PC-9 (cell line): Measurements from ENCODE around the gene FAM217A. TPM values are rescaled to one million over a fixed set of nuclear protein-coding genes. Genes with fewer than 3 reads are reported as not detected.

Source experiments
- BruUV-seq: library from RNA; stranded (reverse); fragments of 400-500 nt; replicated peaks from 2 replicates; lab custom pipeline; 2021; lab: Mats Ljungman, UMichigan
- CTCF ChIA-PET: fragments of 300-600 bp; sonication (Branson Sonifier 250); formaldehyde crosslinking; loops from one replicate; lab custom pipeline; 2022; ENCODE audit warnings: antibody characterized with exemption; lab: Charles Lee
- POLR2A ChIA-PET: fragments of 300-600 bp; sonication (Branson Sonifier 250); formaldehyde crosslinking; loops from one replicate; lab custom pipeline; 2022; ENCODE audit warnings: antibody characterized with exemption; ENCODE audit not compliant: unreplicated experiment; lab: Charles Lee
- DNase-seq, 2 experiments: peaks; one replicate each; pipeline versions ENCODE4 v3.0.0 to v3.0.0-alpha.2; 2015 to 2022; ENCODE audit warnings: mixed read lengths in 1 of 2
- H2AFZ ChIP-seq: fragments of 200-600 bp; sonication (generic); 2 replicates; pipeline ENCODE4 v1.8.1; 2017; ENCODE audit warnings: antibody characterized with exemption
- H3F3A ChIP-seq: fragments of 200-600 bp; sonication (generic); 2 replicates; pipeline ENCODE4 v1.8.1; 2017; ENCODE audit warnings: antibody characterized with exemption, mild to moderate bottlenecking, low read depth; ENCODE audit not compliant: insufficient read depth
- H3K27ac ChIP-seq: fragments of 200-600 bp; sonication (generic); 2 replicates; pipeline ENCODE4 v1.6.1; 2016; ENCODE audit warnings: mixed run types
- H3K27me3 ChIP-seq: fragments of 200-600 bp; sonication (generic); 2 replicates; pipeline ENCODE4 v1.6.1; 2016; ENCODE audit warnings: low read depth, mixed run types; ENCODE audit not compliant: insufficient read depth
- H3K36me3 ChIP-seq: fragments of 200-600 bp; sonication (generic); 2 replicates; pipeline ENCODE4 v1.6.1; 2016; ENCODE audit warnings: low read depth, mixed run types
- H3K4me1 ChIP-seq: fragments of 200-600 bp; sonication (generic); replicated peaks from 2 replicates; pipeline ENCODE4 v1.6.1; 2016; ENCODE audit warnings: mixed run types; ENCODE audit not compliant: insufficient read depth
- H3K4me2 ChIP-seq: fragments of 200-600 bp; sonication (generic); 2 replicates; pipeline ENCODE4 v1.6.1; 2017; ENCODE audit warnings: mixed run types
- H3K4me3 ChIP-seq: fragments of 200-600 bp; sonication (generic); 2 replicates; pipeline ENCODE4 v1.6.1; 2016; ENCODE audit warnings: mixed run types
- H3K79me2 ChIP-seq: fragments of 200-600 bp; sonication (generic); 2 replicates; pipeline ENCODE4 v1.6.1; 2017; ENCODE audit warnings: low read depth, mixed run types
- H3K9me2 ChIP-seq: fragments of 200-600 bp; sonication (generic); 2 replicates; pipeline ENCODE4 v1.8.1; 2017; ENCODE audit warnings: mild to moderate bottlenecking; ENCODE audit not compliant: insufficient read depth
- H3K9me3 ChIP-seq: fragments of 200-600 bp; sonication (generic); 2 replicates; pipeline ENCODE4 v1.8.1; 2016; ENCODE audit warnings: low read depth; ENCODE audit not compliant: insufficient read depth
- H4K20me1 ChIP-seq: fragments of 200-600 bp; sonication (generic); 2 replicates; pipeline ENCODE4 v1.8.1; 2017; ENCODE audit not compliant: insufficient read depth
- EZH2 ChIP-seq: fragments of 200-600 bp; sonication (generic); IDR thresholded peaks from 2 replicates; pipeline ENCODE4 v1.8.0; 2017; ENCODE audit warnings: antibody characterized with exemption, low read depth
- intact Hi-C: fragments of 100-400 bp; cut with micrococcal nuclease; formaldehyde crosslinking; loops from one replicate; pipeline ENCODE4 v1.10.0; 2022; ENCODE audit not compliant: unreplicated experiment
- total RNA-seq: library from RNA; stranded (reverse); gene quantifications from 2 replicates; pipeline ENCODE4 v1.2.3, GENCODE V29; 2021
- TF ChIP-seq, protein P1 (sequence below): fragments of 200-600 bp; sonication (generic); conservative IDR thresholded peaks from 2 replicates; pipeline ENCODE4 v1.6.1; 2017; ENCODE audit warnings: mixed run types, antibody characterized with exemption, mild to moderate bottlenecking, moderate library complexity

The FAM217A gene
- total RNA-seq, 1 experiment from 2014 or later, result not detected

DNA sequence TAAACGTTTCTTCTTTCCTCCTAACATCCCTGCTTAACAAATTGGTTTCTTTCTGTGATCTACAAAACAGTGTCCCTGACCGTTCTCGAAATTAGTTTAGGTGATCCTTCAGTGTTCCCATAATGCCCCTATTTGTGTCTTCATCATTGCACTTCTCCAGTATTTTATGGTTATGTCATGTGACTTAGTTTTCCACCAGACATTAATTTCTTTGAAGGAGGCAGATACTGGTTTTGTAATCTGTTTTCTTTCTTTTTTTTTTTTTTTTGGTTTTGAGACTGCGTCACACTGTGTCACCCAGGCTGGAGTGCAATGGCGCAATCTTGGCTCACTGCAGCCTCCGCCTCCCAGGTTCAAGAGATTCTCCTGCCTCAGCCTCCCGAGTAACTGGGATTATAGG lies 49.2 kb downstream of the FAM217A start:
- no peaks in the 10 kb centered on the region for H3F3A ChIP-seq
- H3K9me3 ChIP-seq, result no peaks in the 10 kb centered on the region
- H3K27me3 ChIP-seq, result no peaks in the 10 kb centered on the region
- H3K4me1 ChIP-seq, result no peaks in the 10 kb centered on the region
- intact Hi-C loops, result no loop called here
- no peak overlapping the region for H3K4me2 ChIP-seq
- no TSS peak for BruUV-seq
- H3K36me3 ChIP-seq, result peaks cover 5% of the 10 kb centered on the region; the same call in 1 of the 2 replicates
- H3K4me3 ChIP-seq, result no peak overlapping the region
- CTCF ChIA-PET, result no interaction called here
- no peaks in the 10 kb centered on the region for H3K9me2 ChIP-seq
- TF ChIP-seq, protein P1, sequence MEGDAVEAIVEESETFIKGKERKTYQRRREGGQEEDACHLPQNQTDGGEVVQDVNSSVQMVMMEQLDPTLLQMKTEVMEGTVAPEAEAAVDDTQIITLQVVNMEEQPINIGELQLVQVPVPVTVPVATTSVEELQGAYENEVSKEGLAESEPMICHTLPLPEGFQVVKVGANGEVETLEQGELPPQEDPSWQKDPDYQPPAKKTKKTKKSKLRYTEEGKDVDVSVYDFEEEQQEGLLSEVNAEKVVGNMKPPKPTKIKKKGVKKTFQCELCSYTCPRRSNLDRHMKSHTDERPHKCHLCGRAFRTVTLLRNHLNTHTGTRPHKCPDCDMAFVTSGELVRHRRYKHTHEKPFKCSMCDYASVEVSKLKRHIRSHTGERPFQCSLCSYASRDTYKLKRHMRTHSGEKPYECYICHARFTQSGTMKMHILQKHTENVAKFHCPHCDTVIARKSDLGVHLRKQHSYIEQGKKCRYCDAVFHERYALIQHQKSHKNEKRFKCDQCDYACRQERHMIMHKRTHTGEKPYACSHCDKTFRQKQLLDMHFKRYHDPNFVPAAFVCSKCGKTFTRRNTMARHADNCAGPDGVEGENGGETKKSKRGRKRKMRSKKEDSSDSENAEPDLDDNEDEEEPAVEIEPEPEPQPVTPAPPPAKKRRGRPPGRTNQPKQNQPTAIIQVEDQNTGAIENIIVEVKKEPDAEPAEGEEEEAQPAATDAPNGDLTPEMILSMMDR, result no peak
- no peak for TF ChIP-seq EZH2
- DNase-seq, result no peak
- H3K27ac ChIP-seq, result no peak overlapping the region
- POLR2A ChIA-PET, result no interaction called here
- peaks cover 21% of the 10 kb centered on the region for H4K20me1 ChIP-seq
- H3K79me2 ChIP-seq, result peaks cover 92% of the 10 kb centered on the region
- no peak overlapping the region for H2AFZ ChIP-seq

DNA sequence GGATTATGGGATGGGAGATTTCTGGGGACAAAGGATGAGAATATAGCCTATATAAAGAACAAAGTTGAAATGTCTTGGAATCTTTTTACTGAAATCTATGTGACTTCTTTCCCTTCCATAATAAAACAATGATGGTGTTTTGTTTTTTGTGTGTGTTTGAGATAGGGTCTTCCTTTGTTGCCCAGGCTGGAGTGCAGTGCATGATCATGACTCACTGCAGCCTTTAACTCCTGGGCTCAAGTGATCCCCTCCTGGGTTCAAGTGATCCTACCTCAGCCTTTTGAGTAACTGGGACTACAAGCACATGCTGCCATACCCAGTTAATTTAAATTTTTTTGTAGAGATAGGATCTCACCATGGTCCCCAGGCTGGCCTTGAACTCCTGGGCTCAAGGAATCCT lies 50.9 kb downstream of the FAM217A start:
- peaks cover 97% of the 10 kb centered on the region for H3K79me2 ChIP-seq
- H3K36me3 ChIP-seq, result peaks cover 5% of the 10 kb centered on the region; the same call in 1 of the 2 replicates
- H3K4me1 ChIP-seq, result peaks cover 5% of the 10 kb centered on the region
- no peak overlapping the region for H3K4me3 ChIP-seq
- no peak overlapping the region for H2AFZ ChIP-seq
- POLR2A ChIA-PET, result no interaction called here
- BruUV-seq, result no TSS peak
- DNase-seq, result no peak
- no peak for TF ChIP-seq EZH2
- TF ChIP-seq, protein P1, result no peak
- no peak overlapping the region for H3K4me2 ChIP-seq
- H3K9me3 ChIP-seq, result no peaks in the 10 kb centered on the region
- peaks cover 32% of the 10 kb centered on the region for H4K20me1 ChIP-seq
- H3K9me2 ChIP-seq, result no peaks in the 10 kb centered on the region
- H3K27me3 ChIP-seq, result no peaks in the 10 kb centered on the region
- CTCF ChIA-PET, result no interaction called here
- no peak overlapping the region for H3K27ac ChIP-seq
- no peaks in the 10 kb centered on the region for H3F3A ChIP-seq
- intact Hi-C loops, result no loop called here

DNA sequence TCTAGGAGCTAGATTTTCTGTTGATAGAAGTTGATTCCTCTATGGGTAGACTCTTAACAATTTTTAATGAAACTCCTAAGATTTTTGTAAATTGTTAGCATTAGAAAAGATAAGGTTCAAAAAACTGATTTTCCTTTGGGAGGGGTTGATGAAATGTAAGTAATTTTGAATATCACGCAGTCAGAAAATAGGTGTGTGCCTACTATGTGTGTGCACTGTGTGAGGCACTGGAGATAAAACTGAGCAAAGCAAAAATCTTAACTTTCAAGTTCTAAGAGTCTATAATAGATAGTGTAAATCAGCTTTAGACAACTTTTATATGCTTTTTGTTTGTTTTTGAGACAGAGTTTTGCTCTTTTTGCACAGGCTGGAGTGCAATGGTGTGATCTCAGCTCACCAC lies 53.3 kb downstream of the FAM217A start:
- no peaks in the 10 kb centered on the region for H3K9me2 ChIP-seq
- no TSS peak for BruUV-seq
- H3K27ac ChIP-seq, result no peak overlapping the region
- TF ChIP-seq, protein P1, result no peak
- TF ChIP-seq EZH2, result no peak
- H4K20me1 ChIP-seq, result peaks cover 36% of the 10 kb centered on the region
- no peaks in the 10 kb centered on the region for H3K27me3 ChIP-seq
- H2AFZ ChIP-seq, result no peak overlapping the region
- CTCF ChIA-PET, result no interaction called here
- H3K79me2 ChIP-seq, result peaks cover 94% of the 10 kb centered on the region
- intact Hi-C loops, result no loop called here
- H3K4me1 ChIP-seq, result peaks cover 12% of the 10 kb centered on the region
- no peaks in the 10 kb centered on the region for H3K9me3 ChIP-seq
- no peaks in the 10 kb centered on the region for H3K36me3 ChIP-seq
- POLR2A ChIA-PET, result no interaction called here
- peaks cover 2% of the 10 kb centered on the region; the same call in 1 of the 2 replicates for H3F3A ChIP-seq
- H3K4me2 ChIP-seq, result no peak overlapping the region
- no peak for DNase-seq
- H3K4me3 ChIP-seq, result no peak overlapping the region
